GM21381 (cell line): ENCODE data around the gene CHIC2.

ENCODE experiments used
- ATAC-seq: cut with Tn5 transposase; IDR thresholded peaks from one replicate; pipeline ENCODE4 v1.9.1; 2021; ENCODE audit warnings: mild to moderate bottlenecking, moderate library complexity; ENCODE audit not compliant: unreplicated experiment

CHIC2 gene

GRCh38 chr4:54014666-54015160, 49.7 kb downstream of the CHIC2 start:
- no peak for ATAC-seq

- no peak for ATAC-seq
These were observed 53.2 kb downstream of the CHIC2 start for GRCh38 chr4:54011201-54011600.

GRCh38 chr4:54006755-54007154, 57.6 kb downstream of the CHIC2 start:
- ATAC-seq = no peak

GRCh38 chr4:54005475-54005874, 58.9 kb downstream of the CHIC2 start:
- no peak for ATAC-seq

GRCh38 chr4:54004463-54004862, 59.9 kb downstream of the CHIC2 start:
- no peak for ATAC-seq

- no peak for ATAC-seq
These were observed 62.6 kb downstream of the CHIC2 start for GRCh38 chr4:54001668-54002365.

- ATAC-seq = no peak
These were observed 66.5 kb downstream of the CHIC2 start for GRCh38 chr4:53997898-53998297.

GRCh38 chr4:53994382-53995102, 69.9 kb downstream of the CHIC2 start:
- ATAC-seq = no peak

GRCh38 chr4:53992785-53993184, 71.6 kb downstream of the CHIC2 start:
- ATAC-seq = no peak

- ATAC-seq = no peak
These were observed 72.6 kb downstream of the CHIC2 start for GRCh38 chr4:53991821-53992220.

GRCh38 chr4:53990641-53991040, 73.8 kb downstream of the CHIC2 start:
- ATAC-seq = no peak

GRCh38 chr4:53987761-53988171, 76.6 kb downstream of the CHIC2 start:
- no peak for ATAC-seq

GRCh38 chr4:53986062-53986461, 78.3 kb downstream of the CHIC2 start:
- ATAC-seq = no peak

GRCh38 chr4:53981567-53981966, 82.8 kb downstream of the CHIC2 start:
- no peak for ATAC-seq

- ATAC-seq = no peak
These were observed 83.3 kb downstream of the CHIC2 start for GRCh38 chr4:53981066-53981465.

- ATAC-seq = no peak
These were observed 89.8 kb downstream of the CHIC2 start for GRCh38 chr4:53974561-53974960.

GRCh38 chr4:53967986-53968385, 96.4 kb downstream of the CHIC2 start:
- ATAC-seq = no peak

- ATAC-seq = no peak
These were observed 100.6 kb downstream of the CHIC2 start for GRCh38 chr4:53963781-53964180.

- no peak for ATAC-seq
These were observed 101.1 kb downstream of the CHIC2 start for GRCh38 chr4:53963336-53963735.

GRCh38 chr4:53962516-53963225, 101.7 kb downstream of the CHIC2 start:
- ATAC-seq = no peak

- no peak for ATAC-seq
These were observed 103.1 kb downstream of the CHIC2 start for GRCh38 chr4:53961351-53961750.

GRCh38 chr4:53960843-53961242, 103.6 kb downstream of the CHIC2 start:
- no peak for ATAC-seq
